Sciatic nerve (tissue), 2 donors: Measurements from ENCODE around the gene HGFAC. TPM values are rescaled to one million over a fixed set of nuclear protein-coding genes. Genes with fewer than 3 reads are reported as not detected.
A peak's percentile ranks its signal among the peaks of the same experiment; 100 is the strongest.

Experiments used
- ATAC-seq: fragments of 200-7000 bp; cut with Tn5 transposase; one replicate; pipeline ENCODE4 v1.9.1; 2020; ENCODE audit warnings: mild to moderate bottlenecking, moderate library complexity
- DNase-seq: peaks from one replicate; pipeline ENCODE4 v3.0.0-alpha.2; 2020; ENCODE audit warnings: low spot score
- intact Hi-C: fragments of 100-400 bp; cut with DNase I; formaldehyde crosslinking; loops from one replicate; pipeline ENCODE4 v1.14.2; 2022
- total RNA-seq: library from RNA; stranded (reverse); fragmentation: NEBNext Ultra II Directional; extraction: Animal tissue kit (Norgen Biotek cat#: 25700); gene quantifications from one replicate; pipeline ENCODE4 v1.2.1, GENCODE V29; 2021
- donor health status: DM: no; HTN: no; CAD: no.
- donor health status: DM: no; HTN: no; CAD: no.

HGFAC gene
- total RNA-seq, 1 donor from 2014 or later = not detected

- DNase-seq (no peak), ATAC-seq (no peak)
- intact Hi-C loops = no loop called here
Observed at GRCh38 chr4:3477750-3478430, 36.1 kb downstream of the HGFAC start.

- ATAC-seq (no peak), DNase-seq (no peak)
- intact Hi-C loops = no loop called here
Observed at GRCh38 chr4:3478446-3479357, 36.9 kb downstream of the HGFAC start.

GRCh38 chr4:3479358-3480101 lies 37.8 kb downstream of the HGFAC start:
- ATAC-seq (peak; percentile 16), DNase-seq (no peak)
- intact Hi-C loops = no loop called here

GRCh38 chr4:3480528-3481112 lies 38.9 kb downstream of the HGFAC start:
- peak; percentile 84 for DNase-seq
- intact Hi-C loops = no loop called here
- ATAC-seq = peak; percentile 68

- no peak for ATAC-seq
- intact Hi-C loops = no loop called here
- DNase-seq = no peak
Observed at GRCh38 chr4:3481113-3481531, 39.4 kb downstream of the HGFAC start.

- no peak for DNase-seq
- intact Hi-C loops = no loop called here
- no peak for ATAC-seq
Observed at GRCh38 chr4:3481783-3482393, 40.1 kb downstream of the HGFAC start.

GRCh38 chr4:3482707-3483106 lies 40.9 kb downstream of the HGFAC start:
- ATAC-seq = no peak
- intact Hi-C loops = no loop called here
- DNase-seq = no peak

GRCh38 chr4:3483471-3483921 lies 41.7 kb downstream of the HGFAC start:
- ATAC-seq (no peak), DNase-seq (no peak)
- intact Hi-C loops = no loop called here

- intact Hi-C loops = no loop called here
- DNase-seq (no peak), ATAC-seq (no peak)
Observed at GRCh38 chr4:3484057-3484973, 42.5 kb downstream of the HGFAC start.

- DNase-seq (no peak), ATAC-seq (no peak)
- intact Hi-C loops = no loop called here
Observed at GRCh38 chr4:3485011-3485791, 43.4 kb downstream of the HGFAC start.

- ATAC-seq (no peak), DNase-seq (no peak)
- intact Hi-C loops = no loop called here
Observed at GRCh38 chr4:3485886-3486540, 44.2 kb downstream of the HGFAC start.

GRCh38 chr4:3486541-3487540 lies 45.1 kb downstream of the HGFAC start:
- intact Hi-C loops = no loop called here
- DNase-seq (no peak), ATAC-seq (no peak)

GRCh38 chr4:3487861-3488260 lies 46.1 kb downstream of the HGFAC start:
- ATAC-seq (peak; percentile 22), DNase-seq (no peak)
- intact Hi-C loops = no loop called here

- no peak for ATAC-seq
- intact Hi-C loops = no loop called here
- DNase-seq = no peak
Observed at GRCh38 chr4:3488820-3489219, 47.1 kb downstream of the HGFAC start.

GRCh38 chr4:3489451-3489962 lies 47.7 kb downstream of the HGFAC start:
- ATAC-seq (no peak), DNase-seq (no peak)
- intact Hi-C loops = no loop called here
